BJ (cell line): ENCODE data around the gene METTL24. TPM values are rescaled to one million over a fixed set of nuclear protein-coding genes. Genes with fewer than 3 reads are reported as not detected.

Experiments
- CTCF ChIA-PET: fragments of 350-600 bp; formaldehyde crosslinking; extraction: SDS; loops from one replicate; lab custom pipeline; 2021; ENCODE audit warnings: antibody characterized with exemption, inconsistent platforms; lab: Yijun Ruan, JAX
- POLR2A ChIA-PET: fragments of 300-600 bp; sonication (Branson Sonifier 250); formaldehyde crosslinking; extraction: SDS; loops from one replicate; lab custom pipeline; 2021; ENCODE audit warnings: antibody characterized with exemption; lab: Charles Lee
- DNase-seq: peaks from one replicate; pipeline ENCODE4 v3.0.0-alpha.2; 2011; ENCODE audit warnings: low read depth
- H3K27me3 ChIP-seq: 2 replicates; pipeline ENCODE4 v1.6.0; 2011; ENCODE audit warnings: low read length; ENCODE audit not compliant: control insufficient read depth, insufficient read depth
- H3K36me3 ChIP-seq: 2 replicates; pipeline ENCODE4 v1.5.1; 2011; ENCODE audit warnings: low read length; ENCODE audit not compliant: control insufficient read depth, insufficient read depth
- H3K4me3 ChIP-seq: 2 replicates; pipeline ENCODE4 v1.5.1; 2011; ENCODE audit warnings: low read depth, mild to moderate bottlenecking, control low read depth, low read length
- CTCF ChIP-seq: IDR thresholded peaks from 2 replicates; pipeline ENCODE4 v1.5.1; 2011; ENCODE audit warnings: low read depth, mild to moderate bottlenecking, control low read depth, inconsistent platforms, low read length, moderate library complexity; ENCODE audit not compliant: insufficient read depth
- polyA plus RNA-seq: library from polyadenylated mRNA; depleted of rRNA; stranded (reverse); fragments of >200 nt; gene quantifications from 2 replicates; pipeline ENCODE4 v1.2.3, GENCODE V29; 2011

METTL24 gene
- polyA plus RNA-seq, 1 experiment = 0.31 TPM

- TF ChIP-seq CTCF = no peak
- no peaks in the 10 kb centered on the region; the same call in 1 of the 2 replicates for H3K27me3 ChIP-seq
- no peak overlapping the region for H3K4me3 ChIP-seq
- no peaks in the 10 kb centered on the region for H3K36me3 ChIP-seq
- CTCF ChIA-PET = no interaction called here
- POLR2A ChIA-PET = no interaction called here
- DNase-seq = no peak
Observed at GRCh38 chr6:110319381-110319780, 38.8 kb downstream of the METTL24 start.

- CTCF ChIA-PET = no interaction called here
- no peak for DNase-seq
- H3K27me3 ChIP-seq = no peaks in the 10 kb centered on the region; the same call in 1 of the 2 replicates
Observed at GRCh38 chr6:110318971-110319370, 39.2 kb downstream of the METTL24 start.

GRCh38 chr6:110317646-110318045, 40.5 kb downstream of the METTL24 start:
- Histone ChIP-seq H3K27me3 (no peaks in the 10 kb centered on the region; the same call in 1 of the 2 replicates), H3K4me3 (no peak overlapping the region), H3K36me3 (no peaks in the 10 kb centered on the region)
- TF ChIP-seq CTCF = no peak
- ChIA-PET CTCF (interaction anchor here (1.4 kb wide), 1 partner anchor 9 kb away, joined by 3 read pairs; no protein-coding TSS in a partner anchor), POLR2A (no interaction called here)
- DNase-seq = no peak

More at GRCh38 chr6:110318971-110319370, 39.2 kb downstream of the METTL24 start:
- no peak for TF ChIP-seq CTCF
- H3K36me3 ChIP-seq = no peaks in the 10 kb centered on the region
- POLR2A ChIA-PET = interaction anchor here (0.6 kb wide), 1 partner anchor 197 kb away, joined by 13 read pairs; no protein-coding TSS in a partner anchor
- no peak overlapping the region for H3K4me3 ChIP-seq

- no peaks in the 10 kb centered on the region; the same call in 1 of the 2 replicates for H3K27me3 ChIP-seq
- no peak for TF ChIP-seq CTCF
- ChIA-PET POLR2A (no interaction called here), CTCF (interaction anchor here (1.4 kb wide), 1 partner anchor 10 kb away, joined by 3 read pairs; no protein-coding TSS in a partner anchor)
- no peaks in the 10 kb centered on the region for H3K36me3 ChIP-seq
- no peak for DNase-seq
- no peak overlapping the region for H3K4me3 ChIP-seq
Observed at GRCh38 chr6:110317189-110317588, 41.0 kb downstream of the METTL24 start.

GRCh38 chr6:110315869-110316398, 42.2 kb downstream of the METTL24 start:
- no peak for TF ChIP-seq CTCF
- Histone ChIP-seq H3K27me3 (no peaks in the 10 kb centered on the region; the same call in 1 of the 2 replicates), H3K4me3 (no peak overlapping the region), H3K36me3 (no peaks in the 10 kb centered on the region)
- no peak for DNase-seq
- CTCF ChIA-PET = no interaction called here
- POLR2A ChIA-PET = no interaction called here
